ENCODE results near the gene CLEC16A. TPM values are rescaled to one million over a fixed set of nuclear protein-coding genes. Genes with fewer than 3 reads are reported as not detected.
"Not testable (repeated sequence)": the region's sequence is repeated elsewhere in the genome, so short reads cannot be mapped to it uniquely, and the experiment has no call there.

CLEC16A gene
- total RNA-seq, 1 donor, result 35.5 TPM

GRCh38 chr16:11092788-11093571, 148.6 kb downstream of the CLEC16A start:
- DNase-seq (ENCODE audit: low read depth in 2 of 3, low spot score in 2 of 3), result no peak

GRCh38 chr16:11093572-11094074, 149.3 kb downstream of the CLEC16A start:
- DNase-seq (ENCODE audit: low read depth in 2 of 3, low spot score in 2 of 3), result no peak

GRCh38 chr16:11094075-11094856, 149.9 kb downstream of the CLEC16A start:
- DNase-seq (ENCODE audit: low read depth in 2 of 3, low spot score in 2 of 3), result peak in 2 of 3 donors; percentile 77 to 80

DNA sequence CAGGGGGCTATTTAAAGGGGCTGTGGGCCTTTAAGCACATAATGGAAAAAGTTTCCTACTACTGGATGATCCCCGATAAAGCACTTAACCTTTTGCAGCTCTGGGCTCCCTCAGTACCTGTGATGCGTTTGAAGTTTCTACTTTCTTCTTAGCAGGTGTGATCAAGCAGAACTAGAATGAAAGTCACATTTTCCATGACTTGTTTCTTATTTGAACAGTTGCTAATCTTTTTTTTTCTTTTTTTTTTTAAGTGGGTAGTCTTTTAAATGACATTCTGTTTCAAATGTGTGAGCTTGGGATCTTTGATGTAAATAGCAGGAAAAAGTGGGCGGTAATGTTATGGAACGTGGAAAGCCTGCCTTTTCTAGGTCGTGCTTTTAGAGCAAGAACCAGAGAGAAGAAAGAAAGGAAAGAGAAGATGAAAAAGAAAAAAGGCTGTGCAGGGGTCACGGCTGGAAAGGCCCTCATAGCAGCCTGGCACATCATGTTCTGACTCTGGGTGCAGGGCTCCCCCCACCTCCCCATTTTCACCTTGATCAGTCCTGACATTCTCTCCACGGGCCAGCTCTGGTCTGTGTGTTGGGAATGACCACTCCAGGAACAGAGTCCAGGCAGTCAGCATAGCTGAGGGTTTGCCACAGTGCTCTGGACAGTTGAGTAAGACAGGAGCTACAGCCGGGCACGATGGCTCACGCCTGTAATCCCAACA, 150.6 kb downstream of the CLEC16A start:
- peak in 1 of 3 donors; percentile 43 for DNase-seq (ENCODE audit: low read depth in 2 of 3, low spot score in 2 of 3)

DNA sequence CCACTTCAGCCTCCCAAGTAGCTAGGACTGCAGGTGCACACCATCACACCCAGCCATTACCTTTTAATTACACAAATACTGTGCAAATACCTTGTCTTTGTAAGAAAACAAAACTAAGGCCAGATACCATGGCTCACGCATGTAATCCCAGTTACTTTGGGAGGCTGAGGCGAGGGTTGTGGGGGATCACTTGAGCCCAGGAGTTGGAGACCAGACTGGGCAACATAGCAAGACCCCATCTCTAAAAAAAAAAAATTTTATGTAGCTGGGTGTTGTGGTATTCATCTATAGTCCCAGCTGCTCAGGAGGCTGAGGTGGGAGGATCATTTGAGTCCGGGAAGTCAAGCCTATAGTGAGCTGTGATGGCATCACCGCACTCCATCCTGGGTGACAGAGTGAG, 151.6 kb downstream of the CLEC16A start:
- DNase-seq (ENCODE audit: low read depth in 2 of 3, low spot score in 2 of 3), result no peak

DNA sequence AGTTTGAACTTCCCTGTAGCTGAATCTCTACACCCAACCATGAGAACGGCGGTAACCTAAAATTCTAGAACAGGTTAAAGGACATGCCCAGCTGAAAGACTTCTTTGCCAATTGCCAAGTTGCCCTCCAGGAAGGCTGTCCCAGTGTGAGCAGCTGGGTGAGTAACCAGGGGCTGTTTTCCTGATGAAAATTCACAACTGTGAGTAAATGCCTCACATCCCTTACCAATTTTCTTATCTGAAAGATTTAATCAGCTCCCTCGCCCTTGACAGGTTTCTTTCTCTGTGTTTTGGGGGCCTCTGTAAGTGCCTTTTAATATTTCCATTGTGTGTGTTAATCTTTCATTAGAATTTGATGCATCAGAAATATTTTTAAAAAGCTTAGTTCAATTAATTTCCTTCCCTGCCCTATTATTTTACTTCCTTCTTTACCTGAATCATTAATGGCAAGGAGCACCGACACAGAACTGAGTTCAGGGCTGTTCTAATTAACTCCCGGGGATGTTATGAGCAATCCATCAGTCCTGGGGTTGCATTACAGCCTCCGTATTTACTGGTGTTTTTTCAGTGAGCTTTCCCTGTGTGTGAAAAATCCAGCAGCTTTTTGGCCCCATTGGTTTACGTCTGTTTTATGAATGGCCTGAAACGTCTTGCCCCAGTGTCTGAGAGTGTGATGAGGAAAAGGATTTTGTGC, 152.9 kb downstream of the CLEC16A start:
- no peak for DNase-seq (ENCODE audit: low read depth in 2 of 3, low spot score in 2 of 3)

DNA sequence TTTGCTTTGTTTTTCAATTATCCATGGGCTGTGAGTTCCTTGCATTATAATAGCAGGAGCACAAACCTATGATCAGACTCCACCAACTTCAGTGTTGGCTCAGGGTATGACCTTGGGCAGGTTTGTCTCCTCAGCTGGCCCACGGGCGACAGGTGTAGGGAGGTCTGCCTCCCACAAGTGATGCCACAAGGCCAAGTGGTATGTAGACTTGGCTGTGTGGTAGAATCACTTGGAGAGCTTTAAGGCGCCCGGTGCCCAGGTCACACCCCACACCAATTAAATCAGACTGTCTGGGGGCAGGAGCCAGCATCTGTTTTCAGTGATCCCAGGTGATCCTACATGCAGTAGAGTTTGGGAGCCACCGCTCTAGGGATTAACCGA, 153.4 kb downstream of the CLEC16A start:
- no peak for DNase-seq (ENCODE audit: low read depth in 2 of 3, low spot score in 2 of 3)

DNA sequence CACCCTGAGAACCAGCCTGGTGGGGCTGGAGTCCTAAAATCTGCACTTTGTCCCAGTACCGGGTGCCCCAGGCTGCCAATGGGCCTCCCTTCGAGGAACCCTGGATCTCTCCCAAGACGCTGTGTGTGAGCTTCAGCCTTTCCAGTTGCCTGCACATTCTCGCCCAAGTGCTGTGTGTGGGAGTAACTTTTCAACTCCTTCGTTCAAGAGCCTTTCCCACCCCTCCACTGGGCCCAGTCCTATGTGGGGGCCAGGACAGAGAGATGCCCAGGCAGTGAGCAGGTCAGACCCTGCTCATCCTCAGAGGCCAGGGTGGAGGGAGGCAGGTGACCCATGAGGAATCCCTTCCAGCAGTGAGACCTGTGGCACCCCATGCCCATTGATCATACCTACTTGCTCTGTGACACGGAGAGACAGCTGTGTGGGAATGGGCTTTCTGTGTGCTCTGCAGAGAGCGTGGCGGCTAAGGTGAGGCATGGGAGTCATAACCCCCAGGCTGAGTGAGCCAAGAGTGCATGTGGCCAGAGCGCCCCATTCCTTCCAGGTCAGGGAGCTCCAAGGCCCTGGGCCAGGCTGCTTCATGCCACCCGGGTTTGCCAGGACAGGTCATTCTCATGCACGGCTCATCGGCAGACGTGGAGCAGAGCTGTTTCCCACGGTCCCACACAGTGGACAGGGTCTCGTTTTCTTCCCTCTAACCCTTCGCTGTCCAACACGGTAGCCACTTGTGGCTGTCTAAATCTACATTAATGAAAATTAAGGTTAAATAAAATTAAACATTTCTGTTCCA, 154.4 kb downstream of the CLEC16A start:
- DNase-seq (ENCODE audit: low read depth in 2 of 3, low spot score in 2 of 3), result no peak

DNA sequence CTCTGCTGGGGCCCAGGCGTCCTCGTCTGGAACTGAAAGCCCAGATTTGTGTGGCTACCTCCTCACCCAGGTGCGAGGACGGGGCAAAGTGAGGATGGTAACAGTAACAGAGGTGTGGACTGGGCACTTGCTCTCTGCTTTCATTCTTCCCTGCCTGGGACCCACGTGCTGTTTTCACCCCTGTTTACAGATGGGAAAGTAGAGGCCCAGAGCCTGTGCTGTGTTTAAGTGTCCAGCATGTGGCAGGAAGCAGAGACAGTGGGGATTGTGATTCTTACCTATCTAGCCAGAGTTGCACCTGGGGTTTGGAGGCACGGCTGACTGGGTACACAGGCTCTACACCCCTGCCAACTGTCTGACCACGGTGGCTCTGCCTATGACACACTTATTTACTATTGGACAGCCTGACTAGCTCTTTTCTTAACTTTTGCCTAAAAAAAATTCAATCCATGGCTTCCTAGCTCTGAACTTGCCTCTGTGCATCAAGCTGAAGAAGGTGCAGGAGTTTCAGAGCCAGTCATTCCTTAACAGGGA, 155.4 kb downstream of the CLEC16A start:
- DNase-seq (ENCODE audit: low read depth in 2 of 3, low spot score in 2 of 3), result no peak

DNA sequence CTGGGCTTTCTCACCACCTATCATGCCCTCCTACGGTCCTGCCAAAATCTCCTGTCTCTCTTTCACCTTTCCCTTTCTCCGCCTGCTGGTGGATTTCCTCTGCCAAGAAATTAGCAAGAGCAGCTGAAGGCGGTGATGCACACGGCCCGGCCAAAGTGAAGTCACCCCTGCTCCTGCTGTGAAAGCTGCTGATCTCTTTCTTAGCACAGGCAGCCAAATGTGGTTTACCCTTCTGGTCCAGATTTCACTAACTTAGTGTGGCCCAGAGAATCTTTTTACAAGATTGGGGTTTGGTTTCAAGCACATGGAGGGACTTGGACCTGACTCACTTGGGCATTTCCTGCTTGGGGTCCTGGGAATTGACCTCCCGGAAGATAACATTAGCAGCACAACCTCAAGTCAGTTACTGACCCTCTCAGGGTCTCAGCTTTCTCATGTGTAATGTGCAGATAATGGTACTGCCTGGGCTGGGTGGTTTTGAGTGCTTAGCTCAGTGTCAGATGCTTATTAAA, 155.9 kb downstream of the CLEC16A start:
- no peak for DNase-seq (ENCODE audit: low read depth in 2 of 3, low spot score in 2 of 3)

- DNase-seq (ENCODE audit: low read depth in 2 of 3, low spot score in 2 of 3), result no peak
Observed at GRCh38 chr16:11101283-11101682, 156.9 kb downstream of the CLEC16A start.

DNA sequence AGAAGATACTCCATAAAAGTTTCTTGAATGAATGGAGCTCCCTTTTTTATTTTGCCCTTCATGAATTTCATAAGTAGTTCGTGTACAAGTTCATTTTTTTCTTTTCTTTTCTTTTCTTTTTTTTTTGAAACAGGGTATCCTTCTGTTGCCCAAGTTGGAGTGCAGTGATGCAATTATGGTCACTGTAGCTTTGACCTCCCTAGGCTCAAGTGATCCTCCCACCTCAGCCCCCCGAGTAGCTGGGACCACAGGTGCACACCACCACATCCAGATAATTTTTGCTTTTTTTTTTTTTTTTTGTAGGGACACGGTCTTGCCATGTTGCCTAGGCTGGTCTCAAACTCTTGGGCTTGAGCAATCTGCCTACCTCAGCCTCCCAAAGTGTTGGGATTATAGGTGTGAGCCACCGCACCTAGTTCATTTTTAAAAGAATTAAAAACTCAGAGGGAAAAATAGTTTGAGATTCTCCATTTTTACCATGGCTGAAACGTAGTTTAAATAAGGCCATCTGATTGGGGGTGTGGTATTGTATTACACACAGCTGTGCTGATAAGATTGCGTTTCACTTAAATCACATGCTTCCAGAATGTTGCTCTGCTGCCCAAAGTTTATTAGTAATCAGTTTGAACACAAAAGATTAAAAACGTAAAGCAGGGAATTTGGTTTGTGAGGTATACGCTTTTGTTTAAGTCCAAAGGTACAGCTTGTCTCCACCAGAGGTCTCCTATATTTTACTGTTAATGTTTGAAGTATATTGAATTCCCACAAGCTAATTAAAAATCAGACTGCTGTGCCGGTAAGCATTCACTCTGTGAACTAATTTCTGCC, 157.5 kb downstream of the CLEC16A start:
- peak in 2 of 3 donors; percentile 46 to 49 for DNase-seq (ENCODE audit: low read depth in 2 of 3, low spot score in 2 of 3)

DNA sequence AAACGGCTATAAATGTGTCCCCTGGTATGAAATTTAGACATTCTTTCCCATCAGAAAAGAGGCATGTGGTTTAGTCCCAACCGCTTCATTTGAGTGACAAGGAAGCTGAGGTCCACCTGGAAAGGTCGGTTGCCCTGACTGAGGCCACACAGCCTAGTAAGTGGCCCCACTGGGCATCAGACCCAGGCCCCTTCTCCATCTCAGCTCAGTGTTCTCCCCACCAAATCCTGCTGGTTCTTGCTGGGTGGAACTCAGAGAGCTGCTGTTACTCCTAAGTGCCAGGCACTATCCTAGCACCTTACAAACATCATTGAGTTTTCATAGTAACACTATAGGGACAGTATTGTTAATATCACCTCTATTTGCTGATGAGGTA, 158.1 kb downstream of the CLEC16A start:
- DNase-seq (ENCODE audit: low read depth in 2 of 3, low spot score in 2 of 3), result no peak

GRCh38 chr16:11103301-11103700, 158.9 kb downstream of the CLEC16A start:
- not testable (repeated sequence) for DNase-seq (ENCODE audit: low read depth in 2 of 3, low spot score in 2 of 3)

- DNase-seq (ENCODE audit: low read depth in 2 of 3, low spot score in 2 of 3), result no peak
Observed at GRCh38 chr16:11104168-11105037, 160.0 kb downstream of the CLEC16A start.

DNA sequence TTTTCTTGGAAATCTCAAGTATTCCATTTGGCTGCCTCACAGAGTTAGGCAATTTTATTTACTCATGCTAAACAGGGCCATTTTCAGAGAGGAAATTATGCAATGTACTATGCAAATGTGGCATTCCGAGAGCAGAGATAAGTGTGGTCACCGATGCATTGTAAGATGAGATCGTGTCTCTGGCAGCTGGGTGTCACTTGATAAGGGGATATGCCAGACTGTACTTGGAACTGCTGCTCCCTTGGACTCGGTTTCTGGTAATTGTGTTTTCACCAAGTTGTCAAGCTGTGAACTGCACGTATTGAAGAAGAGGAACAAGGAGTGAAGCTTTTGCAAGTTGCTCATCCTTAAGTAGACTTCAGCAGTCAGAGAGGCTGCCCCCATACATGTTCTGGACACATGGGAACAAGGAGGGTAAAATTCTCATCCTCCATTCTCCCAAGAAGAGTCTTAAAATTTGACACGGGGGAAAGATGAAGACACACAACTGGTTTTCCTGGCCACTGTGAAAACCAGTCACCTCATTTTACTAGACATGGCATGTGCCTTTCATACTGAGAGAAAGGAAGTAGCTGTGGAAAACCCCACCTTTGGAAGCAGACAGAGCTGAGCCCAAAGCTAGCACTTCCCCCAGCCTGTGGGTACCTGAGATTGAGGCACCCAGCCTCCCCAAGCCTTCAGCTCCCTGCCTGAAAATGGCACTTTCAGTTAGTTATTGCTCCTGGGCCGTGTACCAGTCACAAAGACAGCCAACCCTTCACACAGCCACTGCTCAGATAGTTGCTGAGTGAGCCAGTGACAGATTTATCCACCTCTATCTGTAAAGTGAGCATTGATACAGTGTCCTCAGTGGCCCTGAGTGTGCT, 160.9 kb downstream of the CLEC16A start:
- DNase-seq (ENCODE audit: low read depth in 2 of 3, low spot score in 2 of 3), result peak in 2 of 3 donors; percentile 55 to 79

DNA sequence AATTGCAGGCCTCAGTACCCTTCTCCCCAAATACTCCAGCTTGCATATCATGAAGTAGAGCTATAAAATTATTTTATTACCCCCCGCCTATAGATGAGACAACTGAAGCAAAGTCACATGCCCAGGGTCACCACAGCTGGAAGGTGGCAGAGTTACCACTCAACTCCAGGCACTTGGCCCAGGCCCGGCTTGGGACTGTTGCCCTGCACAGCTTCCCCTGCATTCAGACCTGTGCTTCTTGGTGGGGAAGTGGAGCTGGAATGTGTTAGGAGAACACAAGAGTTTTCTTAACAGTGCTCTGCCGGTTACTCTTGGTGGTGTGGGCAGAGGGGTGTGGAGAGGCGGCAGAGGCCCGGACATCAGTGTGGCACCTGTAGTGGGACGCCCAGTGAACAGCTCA, 162.4 kb downstream of the CLEC16A start:
- DNase-seq (ENCODE audit: low read depth in 2 of 3, low spot score in 2 of 3), result no peak

Measured in hematopoietic multipotent progenitor cell (in vitro differentiated cells).